Loucy (cell line): ENCODE measurements around the gene MAP2K4.
A peak's percentile ranks its signal among the peaks of the same experiment; 100 is the strongest.

Experiments used
- H2AFZ ChIP-seq: fragments of 200-600 bp; sonication (generic); 2 replicates; pipeline ENCODE4 v1.6.0; 2016; ENCODE audit warnings: antibody characterized with exemption, mild to moderate bottlenecking, low read length, moderate library complexity
- H3F3A ChIP-seq: fragments of 200-600 bp; 2 replicates; pipeline ENCODE4 v1.6.0; 2016; ENCODE audit warnings: antibody characterized with exemption, low read depth, mild to moderate bottlenecking
- H3K27me3 ChIP-seq: fragments of 200-600 bp; sonication (generic); 2 replicates; pipeline ENCODE4 v1.6.1; 2014; ENCODE audit warnings: low read length, mild to moderate bottlenecking; ENCODE audit not compliant: insufficient read depth, poor library complexity, severe bottlenecking
- H3K36me3 ChIP-seq: fragments of 200-600 bp; sonication (generic); 2 replicates; pipeline ENCODE4 v1.6.1; 2016; ENCODE audit warnings: low read length; ENCODE audit not compliant: insufficient read depth
- H3K4me1 ChIP-seq: fragments of 200-600 bp; sonication (generic); 2 replicates; pipeline ENCODE4 v1.5.1; 2014; ENCODE audit warnings: low read length, mild to moderate bottlenecking; ENCODE audit not compliant: insufficient read depth, poor library complexity, severe bottlenecking
- H3K4me2 ChIP-seq: fragments of 200-600 bp; sonication (generic); 2 replicates; pipeline ENCODE4 v1.6.0; 2014; ENCODE audit warnings: antibody characterized with exemption, low read length, low read depth, mild to moderate bottlenecking; ENCODE audit not compliant: poor library complexity, severe bottlenecking
- H3K4me3 ChIP-seq: fragments of 200-600 bp; sonication (generic); 2 replicates; pipeline ENCODE4 v1.5.1; 2014; ENCODE audit warnings: low read length, mild to moderate bottlenecking, mixed read lengths; ENCODE audit not compliant: poor library complexity, severe bottlenecking
- H3K79me2 ChIP-seq: fragments of 200-600 bp; sonication (generic); 2 replicates; pipeline ENCODE4 v1.6.1; 2014; ENCODE audit warnings: low read length; ENCODE audit not compliant: insufficient read depth
- H3K9ac ChIP-seq: fragments of 200-600 bp; sonication (generic); 2 replicates; pipeline ENCODE4 v1.6.0; 2014; ENCODE audit warnings: mild to moderate bottlenecking, low read depth, low read length, moderate library complexity; ENCODE audit not compliant: poor library complexity, severe bottlenecking
- H3K9me2 ChIP-seq: fragments of 200-600 bp; sonication (generic); replicated peaks from 2 replicates; pipeline ENCODE4 v1.6.1; 2016; ENCODE audit warnings: low read depth, low read length, mixed read lengths
- H3K9me3 ChIP-seq: fragments of 200-600 bp; sonication (generic); 2 replicates; pipeline ENCODE4 v1.6.1; 2014; ENCODE audit warnings: mild to moderate bottlenecking, antibody characterized with exemption, low read length, low read depth; ENCODE audit not compliant: insufficient read depth
- H4K20me1 ChIP-seq: fragments of 200-600 bp; sonication (generic); 2 replicates; pipeline ENCODE4 v1.6.0; 2014; ENCODE audit warnings: antibody characterized with exemption, low read length, mild to moderate bottlenecking; ENCODE audit not compliant: insufficient read depth, poor library complexity, severe bottlenecking
- CTCF ChIP-seq: fragments of 200-600 bp; sonication (generic); conservative IDR thresholded peaks from 2 replicates; pipeline ENCODE4 v1.5.1; 2014; ENCODE audit warnings: mild to moderate bottlenecking, antibody characterized with exemption, low read length
- EZH2phosphoT487 ChIP-seq: fragments of 200-600 bp; IDR thresholded peaks from 2 replicates; pipeline ENCODE4 v1.6.1; 2018; ENCODE audit warnings: antibody characterized with exemption, mild to moderate bottlenecking, moderate library complexity, borderline replicate concordance

The MAP2K4 gene

GRCh38 chr17:11999696-12000095 lies 21.0 kb upstream of the MAP2K4 start:
- peaks cover 33% of the 10 kb centered on the region for H3K27me3 ChIP-seq
- no peak overlapping the region for H3K9ac ChIP-seq
- no peaks in the 10 kb centered on the region for H3F3A ChIP-seq
- H3K4me3 ChIP-seq = no peak overlapping the region
- no peaks in the 10 kb centered on the region for H3K36me3 ChIP-seq
- H3K9me3 ChIP-seq = no peaks in the 10 kb centered on the region
- no peak overlapping the region for H2AFZ ChIP-seq
- H3K4me1 ChIP-seq = peaks cover 13% of the 10 kb centered on the region
- H3K4me2 ChIP-seq = no peak overlapping the region
- H3K79me2 ChIP-seq = peaks cover 7% of the 10 kb centered on the region; the same call in 1 of the 2 replicates
- TF ChIP-seq CTCF = no peak
- no peaks in the 10 kb centered on the region for H4K20me1 ChIP-seq
- no peaks in the 10 kb centered on the region for H3K9me2 ChIP-seq

GRCh38 chr17:12007466-12007865 lies 13.2 kb upstream of the MAP2K4 start:
- Histone ChIP-seq H3K27me3 (peaks cover 4% of the 10 kb centered on the region), H3K4me1 (no peaks in the 10 kb centered on the region), H3K9me3 (no peaks in the 10 kb centered on the region), H4K20me1 (no peaks in the 10 kb centered on the region), H3K4me3 (no peak overlapping the region), H3K9me2 (no peaks in the 10 kb centered on the region), H3F3A (no peaks in the 10 kb centered on the region), H2AFZ (no peak overlapping the region), H3K79me2 (no peaks in the 10 kb centered on the region), H3K36me3 (no peaks in the 10 kb centered on the region), H3K4me2 (no peak overlapping the region), H3K9ac (no peak overlapping the region)
- TF ChIP-seq EZH2phosphoT487 (no peak), CTCF (no peak)

GRCh38 chr17:12021623-12022140 lies 1.0 kb downstream of the MAP2K4 start:
- Histone ChIP-seq H3K36me3 (no peaks in the 10 kb centered on the region), H3F3A (no peaks in the 10 kb centered on the region), H3K4me1 (peaks cover 54% of the 10 kb centered on the region), H3K79me2 (peaks cover 56% of the 10 kb centered on the region), H3K4me3 (peak overlapping the region; percentile 84), H3K9me3 (no peaks in the 10 kb centered on the region), H3K9ac (peak overlapping the region; percentile 82), H3K27me3 (peaks cover 10% of the 10 kb centered on the region), H2AFZ (0 out of 2 replicates have a peak overlapping the region, but pooled peaks have one; percentile 38), H4K20me1 (peaks cover 55% of the 10 kb centered on the region), H3K4me2 (peak overlapping the region; percentile 94), H3K9me2 (no peaks in the 10 kb centered on the region)
- TF ChIP-seq EZH2phosphoT487 (no peak), CTCF (no peak)
